ENCODE measurements around the gene GSTA4.

GSTA4 gene

GRCh38 chr6:53028467-53028866 is 33.4 kb upstream of the GSTA4 start:
- no peak for TF ChIP-seq CTCF (conservative IDR thresholded peaks at IDR 0.05; ENCODE audit: low read depth, low read length)
- no peak for DNase-seq (ENCODE audit: low read depth)
- no peak overlapping the region for H3K4me3 ChIP-seq (ENCODE audit: low read length)

GRCh38 chr6:53027131-53027718 is 32.1 kb upstream of the GSTA4 start:
- TF ChIP-seq CTCF (conservative IDR thresholded peaks at IDR 0.05; ENCODE audit: low read depth, low read length) = no peak

GRCh38 chr6:53026526-53026925 is 31.4 kb upstream of the GSTA4 start:
- H3K4me3 ChIP-seq (ENCODE audit: low read length) = no peak overlapping the region
- no peak for TF ChIP-seq CTCF (conservative IDR thresholded peaks at IDR 0.05; ENCODE audit: low read depth, low read length)
- no peak for DNase-seq (ENCODE audit: low read depth)

More at GRCh38 chr6:53027131-53027718, 32.1 kb upstream of the GSTA4 start:
- DNase-seq (ENCODE audit: low read depth) = no peak
- no peak overlapping the region for H3K4me3 ChIP-seq (ENCODE audit: low read length)

- no peak for DNase-seq (ENCODE audit: low read depth)
- no peak overlapping the region for H3K4me3 ChIP-seq (ENCODE audit: low read length)
- no peak for TF ChIP-seq CTCF (conservative IDR thresholded peaks at IDR 0.05; ENCODE audit: low read depth, low read length)
These were observed 28.2 kb upstream of the GSTA4 start for GRCh38 chr6:53023323-53023722.

- TF ChIP-seq CTCF (conservative IDR thresholded peaks at IDR 0.05; ENCODE audit: low read depth, low read length) = no peak
- DNase-seq (ENCODE audit: low read depth) = no peak
- no peak overlapping the region for H3K4me3 ChIP-seq (ENCODE audit: low read length)
These were observed 25.1 kb upstream of the GSTA4 start for GRCh38 chr6:53020005-53020744.

GRCh38 chr6:53018446-53018845 is 23.4 kb upstream of the GSTA4 start:
- DNase-seq (ENCODE audit: low read depth) = no peak
- TF ChIP-seq CTCF (conservative IDR thresholded peaks at IDR 0.05; ENCODE audit: low read depth, low read length) = no peak
- H3K4me3 ChIP-seq (ENCODE audit: low read length) = no peak overlapping the region

- H3K4me3 ChIP-seq (ENCODE audit: low read length) = no peak overlapping the region
- DNase-seq (ENCODE audit: low read depth) = no peak
- no peak for TF ChIP-seq CTCF (conservative IDR thresholded peaks at IDR 0.05; ENCODE audit: low read depth, low read length)
These were observed 20.4 kb upstream of the GSTA4 start for GRCh38 chr6:53015486-53015885.
